Liver (tissue), 9 donors: ENCODE data around the gene HNF4A. TPM values are rescaled to one million over a fixed set of nuclear protein-coding genes. Genes with fewer than 3 reads are reported as not detected.

Experiments
- DNase-seq: peaks from one replicate; pipeline ENCODE4 v3.0.0-alpha.2; 2017; ENCODE audit warnings: low spot score
- H3K27ac ChIP-seq, 2 donors: one replicate each; pipeline ENCODE4 v1.7.0; 2013; ENCODE audit warnings: inconsistent platforms in 2 of 2, low read length in 2 of 2, control low read depth in 1 of 2, low read depth in 1 of 2, mild to moderate bottlenecking in 1 of 2
- H3K27me3 ChIP-seq, 4 donors: one replicate each; pipeline versions ENCODE4 v1.6.1 to v1.7.0; 2013; ENCODE audit warnings: low read length in 3 of 4, inconsistent platforms in 1 of 4, mild to moderate bottlenecking in 1 of 4, moderate library complexity in 1 of 4; ENCODE audit not compliant: control insufficient read depth in 4 of 4, insufficient read depth in 4 of 4
- H3K36me3 ChIP-seq, 4 donors: one replicate each; pipeline versions ENCODE4 v1.6.1 to v1.7.0; 2013; ENCODE audit warnings: low read length in 3 of 4, mild to moderate bottlenecking in 3 of 4, low read depth in 1 of 4, moderate library complexity in 1 of 4; ENCODE audit not compliant: control insufficient read depth in 4 of 4, insufficient read depth in 3 of 4
- H3K4me1 ChIP-seq, 4 donors: one replicate each; pipeline versions ENCODE4 v1.6.1 to v1.7.0; 2013; ENCODE audit warnings: low read length in 3 of 4, mild to moderate bottlenecking in 3 of 4, moderate library complexity in 1 of 4; ENCODE audit not compliant: control insufficient read depth in 4 of 4, insufficient read depth in 4 of 4
- H3K4me3 ChIP-seq, 3 donors: one replicate each; pipeline versions ENCODE4 v1.6.1 to v1.7.0; 2013; ENCODE audit warnings: low read length in 3 of 3, control low read depth in 1 of 3, low read depth in 1 of 3, mild to moderate bottlenecking in 1 of 3
- H3K9ac ChIP-seq, 2 donors: one replicate each; pipeline ENCODE4 v1.7.0; 2013; ENCODE audit warnings: low read length in 2 of 2, mild to moderate bottlenecking in 2 of 2, moderate library complexity in 2 of 2, control low read depth in 1 of 2, low read depth in 1 of 2
- H3K9me3 ChIP-seq, 4 donors: one replicate each; pipeline versions ENCODE4 v1.6.1 to v1.7.0; 2013; ENCODE audit warnings: low read length in 3 of 4; ENCODE audit not compliant: control insufficient read depth in 4 of 4
- EGR1 ChIP-seq, 2 donors: IDR thresholded peaks; 2 replicates each; pipeline ENCODE4 v1.6.1; 2016 to 2018; ENCODE audit warnings: antibody characterized with exemption in 2 of 2, low read depth in 2 of 2
- FOXA1 ChIP-seq: IDR thresholded peaks from 2 replicates; pipeline ENCODE4 v1.6.1; 2016; ENCODE audit warnings: antibody characterized with exemption
- GABPA ChIP-seq, 2 donors: IDR thresholded peaks in 1 of 2; conservative IDR thresholded peaks in 1 of 2; 2 replicates each; pipeline ENCODE4 v1.6.1; 2016; ENCODE audit warnings: antibody characterized with exemption in 2 of 2, mild to moderate bottlenecking in 1 of 2, moderate library complexity in 1 of 2
- HNF4A ChIP-seq, 2 donors: conservative IDR thresholded peaks; 2 replicates each; pipeline ENCODE4 v1.6.1; 2016; ENCODE audit warnings: antibody characterized with exemption in 2 of 2, mild to moderate bottlenecking in 2 of 2
- HNF4G ChIP-seq: IDR thresholded peaks from 2 replicates; pipeline ENCODE4 v1.6.1; 2016; ENCODE audit warnings: antibody characterized with exemption
- NR2F2 ChIP-seq: IDR thresholded peaks from 2 replicates; pipeline ENCODE4 v1.6.1; 2016; ENCODE audit warnings: antibody characterized with exemption
- RAD21 ChIP-seq, 2 donors: IDR thresholded peaks; 2 replicates each; pipeline ENCODE4 v1.6.1; 2016; ENCODE audit warnings: antibody characterized with exemption in 2 of 2, mild to moderate bottlenecking in 2 of 2
- RXRA ChIP-seq, 2 donors: IDR thresholded peaks; 2 replicates each; pipeline ENCODE4 v1.6.1; 2017 to 2018; ENCODE audit warnings: antibody characterized with exemption in 2 of 2, mild to moderate bottlenecking in 1 of 2
- SP1 ChIP-seq: IDR thresholded peaks from 2 replicates; pipeline ENCODE4 v1.6.1; 2018; ENCODE audit warnings: antibody characterized with exemption, mild to moderate bottlenecking
- WGBS: extraction: QIAGEN DNeasy Blood & Tissue Kit; methylation state at CpG from one replicate; pipeline ENCODE4 v1.1.7; 2013; 5-methylcytosine and 5-hydroxymethylcytosine counted together
- polyA plus RNA-seq, 2 donors: library from polyadenylated mRNA; stranded (reverse) in 1 of 2; unstranded in 1 of 2; fragments of 200-250 nt in 1 of 2; fragments of >200 nt in 1 of 2; fragmentation: Nextera tagmentation in 1 of 2; extraction: Ambion mirVana in 1 of 2; gene quantifications; one replicate each; pipeline versions ENCODE4 v1.2.1 to v1.2.3, GENCODE V29; 2013 to 2015
- total RNA-seq, 2 donors: library from RNA; depleted of rRNA; stranded (reverse); fragments of >200 nt; gene quantifications; one replicate each; pipeline ENCODE4 v1.2.3, GENCODE V29; 2014
- TF ChIP-seq, protein P1 (sequence below): fragments of 150-350 bp; IDR thresholded peaks from 2 replicates; pipeline ENCODE4 v1.5.1; 2017; ENCODE audit warnings: improper control_type of control experiment, low read depth, low read length; ENCODE audit not compliant: missing input control
- TF ChIP-seq, protein P2 (sequence below): IDR thresholded peaks from 2 replicates; pipeline ENCODE4 v1.6.1; 2016; ENCODE audit warnings: antibody characterized with exemption
- TF ChIP-seq, protein P3 (sequence below): IDR thresholded peaks from 2 replicates; pipeline ENCODE4 v1.6.1; 2016; ENCODE audit warnings: antibody characterized with exemption
- TF ChIP-seq, protein P4 (sequence below): IDR thresholded peaks from 2 replicates; pipeline ENCODE4 v1.6.1; 2016; ENCODE audit warnings: antibody characterized with exemption, mild to moderate bottlenecking
- donor health status: healthy.
- donor health status: healthy.
- donor health status: healthy.
- donor health status: healthy.
- donor health status: healthy.

Gene HNF4A
- total and polyA plus RNA-seq, 4 donors = 51.7 to 171 (median 86.0) TPM

DNA sequence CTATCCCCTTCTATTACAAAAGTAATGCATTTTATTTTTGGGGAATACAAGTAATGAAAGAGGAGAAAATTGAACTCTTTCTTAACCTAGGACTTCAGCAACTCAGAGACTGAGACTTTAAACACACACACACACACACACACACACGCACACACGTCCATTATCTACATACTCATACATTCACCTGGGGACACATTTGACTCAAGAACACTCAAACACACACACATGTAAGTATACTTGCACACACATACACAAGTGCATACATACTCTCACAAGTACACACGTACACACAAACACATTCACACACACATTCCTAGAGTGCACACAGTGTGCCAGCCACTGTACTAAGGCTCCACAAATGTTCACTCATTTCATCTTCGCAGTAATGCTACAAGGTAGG is 20.8 kb upstream of the HNF4A start (continued):
- TF ChIP-seq, protein P1, sequence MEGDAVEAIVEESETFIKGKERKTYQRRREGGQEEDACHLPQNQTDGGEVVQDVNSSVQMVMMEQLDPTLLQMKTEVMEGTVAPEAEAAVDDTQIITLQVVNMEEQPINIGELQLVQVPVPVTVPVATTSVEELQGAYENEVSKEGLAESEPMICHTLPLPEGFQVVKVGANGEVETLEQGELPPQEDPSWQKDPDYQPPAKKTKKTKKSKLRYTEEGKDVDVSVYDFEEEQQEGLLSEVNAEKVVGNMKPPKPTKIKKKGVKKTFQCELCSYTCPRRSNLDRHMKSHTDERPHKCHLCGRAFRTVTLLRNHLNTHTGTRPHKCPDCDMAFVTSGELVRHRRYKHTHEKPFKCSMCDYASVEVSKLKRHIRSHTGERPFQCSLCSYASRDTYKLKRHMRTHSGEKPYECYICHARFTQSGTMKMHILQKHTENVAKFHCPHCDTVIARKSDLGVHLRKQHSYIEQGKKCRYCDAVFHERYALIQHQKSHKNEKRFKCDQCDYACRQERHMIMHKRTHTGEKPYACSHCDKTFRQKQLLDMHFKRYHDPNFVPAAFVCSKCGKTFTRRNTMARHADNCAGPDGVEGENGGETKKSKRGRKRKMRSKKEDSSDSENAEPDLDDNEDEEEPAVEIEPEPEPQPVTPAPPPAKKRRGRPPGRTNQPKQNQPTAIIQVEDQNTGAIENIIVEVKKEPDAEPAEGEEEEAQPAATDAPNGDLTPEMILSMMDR = no peak
- TF ChIP-seq SP1 (no peak), RAD21 (IDR thresholded peaks at IDR 0.05) (no peak), FOXA1 (no peak)
- TF ChIP-seq, protein P2, sequence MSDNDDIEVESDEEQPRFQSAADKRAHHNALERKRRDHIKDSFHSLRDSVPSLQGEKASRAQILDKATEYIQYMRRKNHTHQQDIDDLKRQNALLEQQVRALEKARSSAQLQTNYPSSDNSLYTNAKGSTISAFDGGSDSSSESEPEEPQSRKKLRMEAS = no peak

DNA sequence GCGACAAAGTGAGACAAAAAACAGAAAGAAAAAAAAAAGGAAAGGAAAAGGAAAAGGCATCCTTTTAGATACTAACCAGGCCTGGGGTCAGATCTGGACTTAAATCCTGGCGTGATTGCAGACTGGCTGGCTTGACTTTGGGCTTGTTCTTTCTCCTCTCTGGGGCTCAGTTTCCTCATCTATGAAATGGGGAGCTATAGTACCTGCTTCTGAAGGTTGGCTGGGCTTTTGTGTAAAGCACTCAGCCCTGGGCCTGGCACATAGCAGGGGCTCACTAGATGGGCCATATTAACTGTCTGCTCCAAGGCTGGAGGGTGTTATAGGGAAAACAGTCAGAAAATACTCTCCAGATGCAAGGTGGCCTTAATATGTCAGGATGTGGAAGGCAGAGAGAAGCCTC is 19.8 kb upstream of the HNF4A start:
- whole genome bisulfite sequencing = 80% methylated on average over 2 of the region's 2 CpGs

More for the DNA sequence above, 19.8 kb upstream of the HNF4A start:
- Histone ChIP-seq H3K27me3 (peaks cover 0 to 6% (median 0%) of the 10 kb centered on the region in 4 donors), H3K4me3 (no peak overlapping the region), H3K9me3 (no peaks in the 10 kb centered on the region), H3K36me3 (no peaks in the 10 kb centered on the region), H3K4me1 (no peaks in the 10 kb centered on the region), H3K9ac (no peak overlapping the region), H3K27ac (no peak overlapping the region)
- DNase-seq = no peak
- TF ChIP-seq RXRA (IDR thresholded peaks at IDR 0.05) = no peak
- TF ChIP-seq, protein P1 = no peak
- no peak for TF ChIP-seq RAD21 (IDR thresholded peaks at IDR 0.05)
- TF ChIP-seq, protein P3, sequence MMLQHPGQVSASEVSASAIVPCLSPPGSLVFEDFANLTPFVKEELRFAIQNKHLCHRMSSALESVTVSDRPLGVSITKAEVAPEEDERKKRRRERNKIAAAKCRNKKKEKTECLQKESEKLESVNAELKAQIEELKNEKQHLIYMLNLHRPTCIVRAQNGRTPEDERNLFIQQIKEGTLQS = no peak
- TF ChIP-seq SP1 = no peak
- TF ChIP-seq HNF4A (conservative IDR thresholded peaks at IDR 0.05) = no peak
- TF ChIP-seq GABPA (IDR thresholded peaks at IDR 0.05 in 1 of 2, conservative IDR thresholded peaks at IDR 0.05 in 1 of 2) = no peak
- no peak for TF ChIP-seq FOXA1
- TF ChIP-seq, protein P4, sequence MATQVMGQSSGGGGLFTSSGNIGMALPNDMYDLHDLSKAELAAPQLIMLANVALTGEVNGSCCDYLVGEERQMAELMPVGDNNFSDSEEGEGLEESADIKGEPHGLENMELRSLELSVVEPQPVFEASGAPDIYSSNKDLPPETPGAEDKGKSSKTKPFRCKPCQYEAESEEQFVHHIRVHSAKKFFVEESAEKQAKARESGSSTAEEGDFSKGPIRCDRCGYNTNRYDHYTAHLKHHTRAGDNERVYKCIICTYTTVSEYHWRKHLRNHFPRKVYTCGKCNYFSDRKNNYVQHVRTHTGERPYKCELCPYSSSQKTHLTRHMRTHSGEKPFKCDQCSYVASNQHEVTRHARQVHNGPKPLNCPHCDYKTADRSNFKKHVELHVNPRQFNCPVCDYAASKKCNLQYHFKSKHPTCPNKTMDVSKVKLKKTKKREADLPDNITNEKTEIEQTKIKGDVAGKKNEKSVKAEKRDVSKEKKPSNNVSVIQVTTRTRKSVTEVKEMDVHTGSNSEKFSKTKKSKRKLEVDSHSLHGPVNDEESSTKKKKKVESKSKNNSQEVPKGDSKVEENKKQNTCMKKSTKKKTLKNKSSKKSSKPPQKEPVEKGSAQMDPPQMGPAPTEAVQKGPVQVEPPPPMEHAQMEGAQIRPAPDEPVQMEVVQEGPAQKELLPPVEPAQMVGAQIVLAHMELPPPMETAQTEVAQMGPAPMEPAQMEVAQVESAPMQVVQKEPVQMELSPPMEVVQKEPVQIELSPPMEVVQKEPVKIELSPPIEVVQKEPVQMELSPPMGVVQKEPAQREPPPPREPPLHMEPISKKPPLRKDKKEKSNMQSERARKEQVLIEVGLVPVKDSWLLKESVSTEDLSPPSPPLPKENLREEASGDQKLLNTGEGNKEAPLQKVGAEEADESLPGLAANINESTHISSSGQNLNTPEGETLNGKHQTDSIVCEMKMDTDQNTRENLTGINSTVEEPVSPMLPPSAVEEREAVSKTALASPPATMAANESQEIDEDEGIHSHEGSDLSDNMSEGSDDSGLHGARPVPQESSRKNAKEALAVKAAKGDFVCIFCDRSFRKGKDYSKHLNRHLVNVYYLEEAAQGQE = no peak
- TF ChIP-seq EGR1 (IDR thresholded peaks at IDR 0.05; ENCODE audit: low read depth in 2 of 2) = no peak
- TF ChIP-seq NR2F2 = no peak
- TF ChIP-seq HNF4G = no peak
